Sigmoid colon (tissue), 7 donors: Measurements from ENCODE around the gene ZFR2. TPM values are rescaled to one million over a fixed set of nuclear protein-coding genes. Genes with fewer than 3 reads are reported as not detected.

Experiments
- DNase-seq: peaks from one replicate; pipeline ENCODE4 v3.0.0-alpha.2; 2019
- H3K27ac ChIP-seq, 4 donors: fragments of 200-600 bp; sonication (generic); one replicate each; pipeline ENCODE4 v1.5.1; 2016 to 2019; ENCODE audit warnings: mild to moderate bottlenecking in 1 of 4
- H3K27me3 ChIP-seq, 3 donors: fragments of 200-600 bp; sonication (generic); one replicate each; pipeline ENCODE4 v1.5.1; 2019; ENCODE audit warnings: mild to moderate bottlenecking in 1 of 3
- H3K36me3 ChIP-seq, 4 donors: fragments of 200-600 bp; sonication (generic); one replicate each; pipeline ENCODE4 v1.5.1; 2016 to 2019
- H3K4me1 ChIP-seq, 4 donors: fragments of 200-600 bp; sonication (generic); one replicate each; pipeline ENCODE4 v1.5.1; 2017 to 2019
- H3K4me3 ChIP-seq, 4 donors: fragments of 200-600 bp; sonication (generic); one replicate each; pipeline ENCODE4 v1.5.1; 2017 to 2019; ENCODE audit warnings: mild to moderate bottlenecking in 2 of 4, moderate library complexity in 1 of 4
- H3K9me3 ChIP-seq, 4 donors: fragments of 200-600 bp in 3 of 4; sonication (generic) in 3 of 4; one replicate each; pipeline versions ENCODE4 v1.5.1 to v1.6.1; 2013 to 2019
- CTCF ChIP-seq, 4 experiments: fragments of 450-650 bp in 3 of 4; fragments of 200-600 bp in 1 of 4; IDR thresholded peaks; one replicate each; pipeline ENCODE4 v1.5.1; 2016 to 2019; ENCODE audit warnings: antibody characterized with exemption in 4 of 4, mild to moderate bottlenecking in 3 of 4, moderate library complexity in 2 of 4
- EP300 ChIP-seq, 4 donors: sonication (generic); formaldehyde crosslinking; IDR thresholded peaks; one replicate each; pipeline ENCODE4 v1.6.1; 2017; ENCODE audit warnings: antibody characterized with exemption in 4 of 4
- POLR2A ChIP-seq, 2 donors: fragments of 450-650 bp; IDR thresholded peaks; one replicate each; pipeline ENCODE4 v1.6.1; 2016; ENCODE audit warnings: antibody characterized with exemption in 2 of 2, mild to moderate bottlenecking in 2 of 2, moderate library complexity in 2 of 2
- POLR2AphosphoS5 ChIP-seq, 4 donors: sonication (generic); formaldehyde crosslinking; IDR thresholded peaks; one replicate each; pipeline ENCODE4 v1.6.1; 2017; ENCODE audit warnings: antibody characterized with exemption in 4 of 4
- WGBS, 2 donors: extraction: QIAGEN DNeasy Blood & Tissue Kit; methylation state at CpG; one replicate each; pipeline ENCODE4 v1.1.7; 2013; 5-methylcytosine and 5-hydroxymethylcytosine counted together
- intact Hi-C: fragments of 100-400 bp; cut with DNase I; formaldehyde crosslinking; loops from one replicate; pipeline ENCODE4 v1.15.1; 2023
- polyA plus RNA-seq, 3 donors: library from polyadenylated mRNA; stranded (reverse); fragments of 200-250 nt; gene quantifications; one replicate each; pipeline ENCODE4 v1.2.3, GENCODE V29; 2013
- total RNA-seq, 4 donors: library from RNA; depleted of rRNA; stranded (reverse); fragments of >200 nt; gene quantifications; one replicate each; pipeline ENCODE4 v1.1.0, GENCODE V29; 2016
- donor health status: healthy with polysubstance abuse.
- donor health status: Bipolar disorder and iron deficiency.
- donor health status: healthy.

The ZFR2 gene
- total and polyA plus RNA-seq, 7 donors = under 0.01 to 1.2 (median 0.47) TPM; not detected in 3

- intact Hi-C loops = no loop called here
- Histone ChIP-seq H3K27ac (no peak within 1 kb of the TSS), H3K4me3 (no peak within 1 kb of the TSS), H3K27me3 (peaks cover 0 to 10% (median 0%) of the 10 kb centered on the region in 3 donors), H3K4me1 (no peaks in the 10 kb centered on the region), H3K9me3 (no peaks in the 10 kb centered on the region), H3K36me3 (peaks cover 13 to 23% (median 13%) of the 10 kb centered on the region in 4 donors)
- no peak for DNase-seq
- 57 to 62% methylated on average over 23 of the region's 23 CpGs for WGBS, 2 donors
- TF ChIP-seq POLR2A (IDR thresholded peaks at IDR 0.05) = no peak
- no peak for TF ChIP-seq CTCF (IDR thresholded peaks at IDR 0.05)
- TF ChIP-seq POLR2AphosphoS5 (IDR thresholded peaks at IDR 0.05) = no peak
- no peak for TF ChIP-seq EP300 (IDR thresholded peaks at IDR 0.05)
Observed at GRCh38 chr19:3771906-3772455, 96.9 kb downstream of the ZFR2 start, which contains the start of gene RAX2. TSS of gene RAX2 (minus strand) at chr19:3772228. CDS start at chr19:3771742, 486 bp downstream.

- no peak for TF ChIP-seq POLR2AphosphoS5 (IDR thresholded peaks at IDR 0.05)
- no peak for TF ChIP-seq CTCF (IDR thresholded peaks at IDR 0.05)
- DNase-seq = no peak
- 81 to 86% methylated on average over 35 of the region's 35 CpGs for WGBS, 2 donors
- Histone ChIP-seq H3K36me3 (peaks cover 13 to 30% (median 20%) of the 10 kb centered on the region in 4 donors), H3K4me1 (no peaks in the 10 kb centered on the region), H3K27me3 (peaks cover 0 to 10% (median 0%) of the 10 kb centered on the region in 3 donors), H3K9me3 (no peaks in the 10 kb centered on the region), H3K27ac (no peak overlapping the region), H3K4me3 (no peak overlapping the region)
- intact Hi-C loops = no loop called here
Observed at GRCh38 chr19:3771000-3771905, 97.6 kb downstream of the ZFR2 start.

GRCh38 chr19:3770136-3770999 lies 98.5 kb downstream of the ZFR2 start:
- Histone ChIP-seq H3K4me1 (no peaks in the 10 kb centered on the region), H3K4me3 (no peak overlapping the region), H3K27me3 (peaks cover 0 to 10% (median 0%) of the 10 kb centered on the region in 3 donors), H3K36me3 (peaks cover 13 to 39% (median 24%) of the 10 kb centered on the region in 4 donors), H3K9me3 (no peaks in the 10 kb centered on the region), H3K27ac (no peak overlapping the region)
- intact Hi-C loops = no loop called here
- 80 to 85% methylated on average over 53 of the region's 53 CpGs for WGBS, 2 donors
- no peak for DNase-seq
- TF ChIP-seq POLR2AphosphoS5 (IDR thresholded peaks at IDR 0.05) = no peak
- TF ChIP-seq POLR2A (IDR thresholded peaks at IDR 0.05) = no peak
- TF ChIP-seq CTCF (IDR thresholded peaks at IDR 0.05) = no peak
- no peak for TF ChIP-seq EP300 (IDR thresholded peaks at IDR 0.05)

GRCh38 chr19:3769494-3769893 lies 99.3 kb downstream of the ZFR2 start:
- intact Hi-C loops = no loop called here
- no peaks in the 10 kb centered on the region for H3K9me3 ChIP-seq
- H3K4me1 ChIP-seq = no peaks in the 10 kb centered on the region
- DNase-seq = no peak
- WGBS, 2 donors = 85 to 92% methylated on average over 17 of the region's 17 CpGs
- H3K4me3 ChIP-seq = no peak overlapping the region
- TF ChIP-seq EP300 (IDR thresholded peaks at IDR 0.05) = no peak
- TF ChIP-seq CTCF (IDR thresholded peaks at IDR 0.05) = no peak
- no peak for TF ChIP-seq POLR2AphosphoS5 (IDR thresholded peaks at IDR 0.05)
- TF ChIP-seq POLR2A (IDR thresholded peaks at IDR 0.05) = no peak
- H3K27ac ChIP-seq = no peak overlapping the region
- H3K27me3 ChIP-seq = peaks cover 0 to 10% (median 0%) of the 10 kb centered on the region in 3 donors
- peaks cover 13 to 43% (median 27%) of the 10 kb centered on the region in 4 donors for H3K36me3 ChIP-seq
